GM18861 (cell line): Measurements from ENCODE around the gene UBR3.
"Not testable (repeated sequence)": the region's sequence is repeated elsewhere in the genome, so short reads cannot be mapped to it uniquely, and the experiment has no call there.

Experiments used
- ATAC-seq: cut with Tn5 transposase; IDR thresholded peaks from one replicate; pipeline ENCODE4 v1.9.1; 2021; ENCODE audit not compliant: unreplicated experiment

The UBR3 gene

GRCh38 chr2:170098626-170099312 is 271.5 kb downstream of the UBR3 start:
- ATAC-seq = no peak

GRCh38 chr2:170101789-170102188 is 274.5 kb downstream of the UBR3 start:
- ATAC-seq = no peak

GRCh38 chr2:170106102-170106840 is 279.0 kb downstream of the UBR3 start:
- no peak for ATAC-seq

GRCh38 chr2:170113168-170113894 is 286.1 kb downstream of the UBR3 start:
- no peak for ATAC-seq

- no peak for ATAC-seq
Measured at GRCh38 chr2:170115501-170116229, 288.4 kb downstream of the UBR3 start.

GRCh38 chr2:170118641-170119040 is 291.4 kb downstream of the UBR3 start:
- no peak for ATAC-seq

- not testable (repeated sequence) for ATAC-seq
Measured at GRCh38 chr2:170119326-170119725, 292.1 kb downstream of the UBR3 start.

- ATAC-seq = no peak
Measured at GRCh38 chr2:170121689-170122088, 294.4 kb downstream of the UBR3 start.

GRCh38 chr2:170122883-170123547 is 295.8 kb downstream of the UBR3 start:
- ATAC-seq = no peak

GRCh38 chr2:170123593-170123992 is 296.3 kb downstream of the UBR3 start:
- ATAC-seq = no peak

GRCh38 chr2:170126138-170126728 is 299.0 kb downstream of the UBR3 start:
- not testable (repeated sequence) for ATAC-seq
